Stimulated activated naive B cell treated with anti-CD40 and anti-IgM and Interleukin-4, amounts not matched to agents 10 μg/mL and 1 μg/mL and 100 μg/mL, for 72 hours (primary cell): Measurements from ENCODE around the gene TCERG1L.

Experiments used
- ATAC-seq, 2 donors: fragments of 150-1000 bp; cut with Tn5 transposase; replicated peaks; 2 replicates each; pipeline ENCODE4 v1.10.0; 2021; ENCODE audit warnings: moderate library complexity in 1 of 2
- DNase-seq: peaks from one replicate; pipeline ENCODE4 v3.0.0; 2021
- H3K27ac Mint-ChIP-seq: one replicate; pipeline ENCODE4 v1.8.0; 2022; ENCODE audit warnings: mild to moderate bottlenecking, mixed read lengths
- H3K27me3 Mint-ChIP-seq, 2 donors: one replicate each; pipeline ENCODE4 v1.8.0; 2022; ENCODE audit warnings: mixed read lengths in 2 of 2
- H3K36me3 Mint-ChIP-seq, 2 donors: one replicate each; pipeline ENCODE4 v1.8.0; 2022; ENCODE audit warnings: mixed read lengths in 2 of 2, mild to moderate bottlenecking in 1 of 2
- H3K4me1 Mint-ChIP-seq, 2 donors: one replicate each; pipeline ENCODE4 v1.8.0; 2022; ENCODE audit warnings: mixed read lengths in 2 of 2, mild to moderate bottlenecking in 1 of 2
- H3K4me3 Mint-ChIP-seq, 2 donors: one replicate each; pipeline ENCODE4 v1.8.0; 2022; ENCODE audit warnings: mild to moderate bottlenecking in 2 of 2, mixed read lengths in 2 of 2, moderate library complexity in 1 of 2
- H3K9me3 Mint-ChIP-seq, 2 donors: one replicate each; pipeline ENCODE4 v1.8.0; 2022; ENCODE audit warnings: mixed read lengths in 2 of 2, mild to moderate bottlenecking in 1 of 2

The TCERG1L gene

GRCh38 chr10:131078131-131078881 lies 233.2 kb downstream of the TCERG1L start:
- DNase-seq, result no peak
- ATAC-seq, result no peak
- no peaks in the 10 kb centered on the region for H3K4me1 Mint-ChIP-seq
- peaks cover 0 to 7% of the 10 kb centered on the region in 2 donors for H3K27me3 Mint-ChIP-seq
- no peaks in the 10 kb centered on the region for H3K9me3 Mint-ChIP-seq
- no peak overlapping the region for H3K27ac Mint-ChIP-seq
- H3K4me3 Mint-ChIP-seq, result no peak overlapping the region
- no peaks in the 10 kb centered on the region for H3K36me3 Mint-ChIP-seq

GRCh38 chr10:131077724-131078123 lies 233.8 kb downstream of the TCERG1L start:
- DNase-seq (no peak), ATAC-seq (no peak)
- Mint-ChIP-seq H3K27ac (no peak overlapping the region), H3K4me3 (no peak overlapping the region), H3K4me1 (no peaks in the 10 kb centered on the region), H3K36me3 (no peaks in the 10 kb centered on the region), H3K9me3 (no peaks in the 10 kb centered on the region), H3K27me3 (peaks cover 0 to 7% of the 10 kb centered on the region in 2 donors)

GRCh38 chr10:131077031-131077430 lies 234.5 kb downstream of the TCERG1L start:
- DNase-seq, result no peak
- H3K27ac Mint-ChIP-seq, result no peak overlapping the region
- H3K4me3 Mint-ChIP-seq, result no peak overlapping the region
- ATAC-seq, result no peak
- no peaks in the 10 kb centered on the region for H3K4me1 Mint-ChIP-seq
- peaks cover 0 to 7% of the 10 kb centered on the region in 2 donors for H3K27me3 Mint-ChIP-seq
- no peaks in the 10 kb centered on the region for H3K9me3 Mint-ChIP-seq
- H3K36me3 Mint-ChIP-seq, result no peaks in the 10 kb centered on the region

GRCh38 chr10:131076356-131076755 lies 235.2 kb downstream of the TCERG1L start:
- H3K4me3 Mint-ChIP-seq, result no peak overlapping the region

GRCh38 chr10:131075218-131075770 lies 236.2 kb downstream of the TCERG1L start:
- no peaks in the 10 kb centered on the region for H3K9me3 Mint-ChIP-seq
- H3K36me3 Mint-ChIP-seq, result no peaks in the 10 kb centered on the region

More at GRCh38 chr10:131076356-131076755, 235.2 kb downstream of the TCERG1L start:
- no peak for DNase-seq
- ATAC-seq, result no peak
- no peaks in the 10 kb centered on the region for H3K9me3 Mint-ChIP-seq
- H3K27me3 Mint-ChIP-seq, result peaks cover 0 to 3% of the 10 kb centered on the region in 2 donors
- H3K4me1 Mint-ChIP-seq, result no peaks in the 10 kb centered on the region
- H3K27ac Mint-ChIP-seq, result no peak overlapping the region
- no peaks in the 10 kb centered on the region for H3K36me3 Mint-ChIP-seq

GRCh38 chr10:131074682-131075081 lies 236.8 kb downstream of the TCERG1L start:
- Mint-ChIP-seq H3K27ac (no peak overlapping the region), H3K4me3 (no peak overlapping the region), H3K9me3 (no peaks in the 10 kb centered on the region), H3K4me1 (no peaks in the 10 kb centered on the region), H3K27me3 (no peaks in the 10 kb centered on the region), H3K36me3 (no peaks in the 10 kb centered on the region)
- DNase-seq (no peak), ATAC-seq (no peak)

More at GRCh38 chr10:131075218-131075770, 236.2 kb downstream of the TCERG1L start:
- Mint-ChIP-seq H3K27me3 (no peaks in the 10 kb centered on the region), H3K4me1 (no peaks in the 10 kb centered on the region), H3K27ac (no peak overlapping the region), H3K4me3 (no peak overlapping the region)
- ATAC-seq, result no peak
- no peak for DNase-seq

- ATAC-seq, result no peak
- H3K4me3 Mint-ChIP-seq, result no peak overlapping the region
- H3K27ac Mint-ChIP-seq, result no peak overlapping the region
- DNase-seq, result no peak
- no peaks in the 10 kb centered on the region for H3K4me1 Mint-ChIP-seq
- H3K9me3 Mint-ChIP-seq, result no peaks in the 10 kb centered on the region
- H3K27me3 Mint-ChIP-seq, result no peaks in the 10 kb centered on the region
- no peaks in the 10 kb centered on the region for H3K36me3 Mint-ChIP-seq
Measured at GRCh38 chr10:131073469-131074035, 238.0 kb downstream of the TCERG1L start.

GRCh38 chr10:131072651-131073468 lies 238.7 kb downstream of the TCERG1L start:
- Mint-ChIP-seq H3K4me1 (no peaks in the 10 kb centered on the region), H3K27ac (no peak overlapping the region), H3K36me3 (no peaks in the 10 kb centered on the region), H3K4me3 (no peak overlapping the region), H3K27me3 (no peaks in the 10 kb centered on the region), H3K9me3 (no peaks in the 10 kb centered on the region)
- ATAC-seq (no peak), DNase-seq (no peak)

GRCh38 chr10:131071721-131072120 lies 239.8 kb downstream of the TCERG1L start:
- Mint-ChIP-seq H3K27me3 (no peaks in the 10 kb centered on the region), H3K4me3 (no peak overlapping the region), H3K4me1 (no peaks in the 10 kb centered on the region), H3K36me3 (no peaks in the 10 kb centered on the region), H3K27ac (no peak overlapping the region), H3K9me3 (no peaks in the 10 kb centered on the region)
- DNase-seq (no peak), ATAC-seq (no peak)

GRCh38 chr10:131070856-131071255 lies 240.7 kb downstream of the TCERG1L start:
- H3K4me1 Mint-ChIP-seq, result no peaks in the 10 kb centered on the region
- H3K27ac Mint-ChIP-seq, result no peak overlapping the region
- H3K27me3 Mint-ChIP-seq, result no peaks in the 10 kb centered on the region
- no peak overlapping the region for H3K4me3 Mint-ChIP-seq
- DNase-seq, result no peak
- ATAC-seq, result no peak
- H3K36me3 Mint-ChIP-seq, result no peaks in the 10 kb centered on the region
- no peaks in the 10 kb centered on the region for H3K9me3 Mint-ChIP-seq

GRCh38 chr10:131068760-131069159 lies 242.8 kb downstream of the TCERG1L start:
- no peak overlapping the region for H3K4me3 Mint-ChIP-seq
- DNase-seq (no peak), ATAC-seq (no peak)
- H3K27me3 Mint-ChIP-seq, result no peaks in the 10 kb centered on the region
- H3K4me1 Mint-ChIP-seq, result no peaks in the 10 kb centered on the region
- no peaks in the 10 kb centered on the region for H3K9me3 Mint-ChIP-seq
- H3K27ac Mint-ChIP-seq, result no peak overlapping the region
- H3K36me3 Mint-ChIP-seq, result no peaks in the 10 kb centered on the region

GRCh38 chr10:131068311-131068710 lies 243.2 kb downstream of the TCERG1L start:
- Mint-ChIP-seq H3K4me3 (no peak overlapping the region), H3K36me3 (no peaks in the 10 kb centered on the region), H3K9me3 (no peaks in the 10 kb centered on the region), H3K27ac (no peak overlapping the region), H3K27me3 (no peaks in the 10 kb centered on the region), H3K4me1 (no peaks in the 10 kb centered on the region)
- no peak for DNase-seq
- ATAC-seq, result no peak

GRCh38 chr10:131067690-131068089 lies 243.8 kb downstream of the TCERG1L start:
- no peaks in the 10 kb centered on the region for H3K9me3 Mint-ChIP-seq
- H3K27me3 Mint-ChIP-seq, result no peaks in the 10 kb centered on the region
- DNase-seq (no peak), ATAC-seq (no peak)
- no peaks in the 10 kb centered on the region for H3K36me3 Mint-ChIP-seq
- no peak overlapping the region for H3K27ac Mint-ChIP-seq
- no peak overlapping the region for H3K4me3 Mint-ChIP-seq
- no peaks in the 10 kb centered on the region for H3K4me1 Mint-ChIP-seq

GRCh38 chr10:131065673-131066305 lies 245.7 kb downstream of the TCERG1L start:
- Mint-ChIP-seq H3K27me3 (no peaks in the 10 kb centered on the region), H3K9me3 (peaks cover 0 to 6% of the 10 kb centered on the region in 2 donors), H3K4me1 (no peaks in the 10 kb centered on the region), H3K4me3 (no peak overlapping the region), H3K36me3 (no peaks in the 10 kb centered on the region), H3K27ac (no peak overlapping the region)
- ATAC-seq (no peak), DNase-seq (no peak)
